HCT116 (cell line): ENCODE measurements around the gene FGF1. TPM values are rescaled to one million over a fixed set of nuclear protein-coding genes. Genes with fewer than 3 reads are reported as not detected.

ENCODE experiments used
- ATAC-seq: fragments of 200-7000 bp; cut with Tn5 transposase; 2 replicates; pipeline ENCODE4 v1.9.1; 2020; ENCODE audit warnings: mild to moderate bottlenecking, moderate library complexity
- BruUV-seq: library from RNA; stranded (reverse); fragments of 400-500 nt; replicated peaks from 2 replicates; lab custom pipeline; 2021; lab: Mats Ljungman, UMichigan
- CTCF ChIA-PET: fragments of 300-600 bp; sonication (Branson Sonifier 250); formaldehyde crosslinking; loops from one replicate; lab custom pipeline; 2021; ENCODE audit warnings: antibody characterized with exemption; lab: Charles Lee
- POLR2A ChIA-PET: fragments of 300-600, 350-600 bp; sonication (Branson Sonifier 250); formaldehyde crosslinking; loops from one replicate; lab custom pipeline; 2021; ENCODE audit warnings: antibody characterized with exemption; lab: Charles Lee
- RAD21 ChIA-PET, 2 experiments: fragments of 300-600 bp; sonication (Branson Sonifier 250); formaldehyde crosslinking; loops; one replicate each; lab custom pipeline; 2023; ENCODE audit warnings: low total read pairs in 2 of 2; ENCODE audit not compliant: uncharacterized antibody in 2 of 2, unreplicated experiment in 2 of 2, low non-redundant PET in 1 of 2; lab: Charles Lee
- DNase-seq: peaks from one replicate; pipeline ENCODE4 v3.0.0-alpha.2; 2010; ENCODE audit warnings: low read depth, low spot score
- H2AFZ ChIP-seq: fragments of 200-600 bp; shearing (Covaris generic), sonication (generic); 2 replicates; pipeline ENCODE4 v1.6.1; 2017; ENCODE audit warnings: low read depth, mixed run types, mixed read lengths, antibody characterized with exemption, low read length; ENCODE audit not compliant: poor library complexity, severe bottlenecking
- H3K27ac ChIP-seq: 2 replicates; pipeline ENCODE4 v1.5.1; 2012; ENCODE audit warnings: low read depth, low read length
- H3K27me3 ChIP-seq: fragments of 200-600 bp; sonication (generic); 2 replicates; pipeline ENCODE4 v1.6.1; 2016; ENCODE audit warnings: mixed run types, low read length, mixed read lengths; ENCODE audit not compliant: insufficient read depth
- H3K36me3 ChIP-seq, 2 experiments: fragments of 200-500 bp in 1 of 2; fragments of 200-600 bp in 1 of 2; sonication (Bioruptor generic) in 1 of 2; sonication (generic) in 1 of 2; 2 replicates each; pipeline versions ENCODE4 v1.5.1 to v1.6.1; 2014 to 2016; ENCODE audit warnings: low read length in 2 of 2, inconsistent platforms in 1 of 2, mixed read lengths in 1 of 2, mixed run types in 1 of 2; ENCODE audit not compliant: insufficient read depth in 2 of 2, control insufficient read depth in 1 of 2
- H3K4me1 ChIP-seq, 2 experiments: fragments of 200-600 bp in 1 of 2; sonication (generic) in 1 of 2; 2 replicates each; pipeline versions ENCODE4 v1.5.1 to v1.6.1; 2012 to 2017; ENCODE audit warnings: low read length in 2 of 2, inconsistent platforms in 1 of 2, mild to moderate bottlenecking in 1 of 2, mixed read lengths in 1 of 2, mixed run types in 1 of 2, moderate library complexity in 1 of 2; ENCODE audit not compliant: insufficient read depth in 2 of 2, control insufficient read depth in 1 of 2
- H3K4me2 ChIP-seq: fragments of 200-600 bp; sonication (generic); 2 replicates; pipeline ENCODE4 v1.6.1; 2017; ENCODE audit warnings: mixed run types, low read length, mixed read lengths
- H3K4me3 ChIP-seq, 2 experiments: fragments of 200-600 bp in 1 of 2; sonication (generic) in 1 of 2; replicated peaks in 1 of 2; 2 replicates each; pipeline ENCODE4 v1.5.1; 2011 to 2016; ENCODE audit warnings: low read length in 2 of 2, control low read depth in 1 of 2, low read depth in 1 of 2, mild to moderate bottlenecking in 1 of 2, mixed read lengths in 1 of 2, mixed run types in 1 of 2
- H3K79me2 ChIP-seq: fragments of 200-600 bp; sonication (generic); 2 replicates; pipeline ENCODE4 v1.6.1; 2017; ENCODE audit warnings: mild to moderate bottlenecking, mixed run types, low read length, moderate library complexity, mixed read lengths; ENCODE audit not compliant: insufficient read depth
- H3K9ac ChIP-seq: fragments of 200-600 bp; sonication (generic); 2 replicates; pipeline ENCODE4 v1.6.1; 2016; ENCODE audit warnings: low read length, mixed read lengths
- H3K9me2 ChIP-seq: fragments of 200-600 bp; sonication (generic), shearing (Covaris generic); 2 replicates; pipeline ENCODE4 v1.6.1; 2017; ENCODE audit warnings: mixed run types, mild to moderate bottlenecking, moderate library complexity; ENCODE audit not compliant: insufficient read depth
- H3K9me3 ChIP-seq, 2 experiments: fragments of 200-500 bp in 1 of 2; fragments of 200-600 bp in 1 of 2; sonication (Bioruptor generic) in 1 of 2; sonication (generic) in 1 of 2; 2 replicates each; pipeline ENCODE4 v1.6.1; 2014 to 2017; ENCODE audit warnings: low read length in 2 of 2, mixed read lengths in 2 of 2, inconsistent platforms in 1 of 2, low read depth in 1 of 2, mild to moderate bottlenecking in 1 of 2, mixed run types in 1 of 2, moderate library complexity in 1 of 2; ENCODE audit not compliant: control insufficient read depth in 1 of 2, insufficient read depth in 1 of 2
- H4K20me1 ChIP-seq: fragments of 200-600 bp; sonication (generic), shearing (Covaris generic); 2 replicates; pipeline ENCODE4 v1.6.1; 2017; ENCODE audit warnings: mixed run types, mild to moderate bottlenecking, moderate library complexity; ENCODE audit not compliant: insufficient read depth
- ATF3 ChIP-seq: IDR thresholded peaks from 2 replicates; pipeline ENCODE4 v1.6.1; 2012
- CBX3 ChIP-seq: IDR thresholded peaks from 2 replicates; pipeline ENCODE4 v1.6.1; 2012; ENCODE audit warnings: low read depth
- CTCF ChIP-seq, 3 experiments: fragments of 200-600 bp in 1 of 3; sonication (generic) in 1 of 3; IDR thresholded peaks in 2 of 3; conservative IDR thresholded peaks in 1 of 3; 2 replicates each; pipeline ENCODE4 v1.5.1; 2012 to 2017; ENCODE audit warnings: low read depth in 2 of 3, low read length in 2 of 3, antibody characterized with exemption in 1 of 3, borderline replicate concordance in 1 of 3, control low read depth in 1 of 3, mild to moderate bottlenecking in 1 of 3, mixed read lengths in 1 of 3, mixed run types in 1 of 3, moderate library complexity in 1 of 3; ENCODE audit not compliant: insufficient read depth in 1 of 3
- EZH2phosphoT487 ChIP-seq: fragments of 200-600 bp; IDR thresholded peaks from 2 replicates; pipeline ENCODE4 v1.6.1; 2018; ENCODE audit warnings: antibody characterized with exemption, borderline replicate concordance
- JUND ChIP-seq: IDR thresholded peaks from 2 replicates; pipeline ENCODE4 v1.6.1; 2012
- MAX ChIP-seq: IDR thresholded peaks from 2 replicates; pipeline ENCODE4 v1.6.1; 2012
- POLR2AphosphoS5 ChIP-seq: IDR thresholded peaks from 2 replicates; pipeline ENCODE4 v1.6.1; 2011; ENCODE audit warnings: mild to moderate bottlenecking, low read depth, low read length, moderate library complexity
- RAD21 ChIP-seq: IDR thresholded peaks from 2 replicates; pipeline ENCODE4 v1.6.1; 2012; ENCODE audit warnings: low read depth, mild to moderate bottlenecking
- SIN3A ChIP-seq: IDR thresholded peaks from 2 replicates; pipeline ENCODE4 v1.6.1; 2012; ENCODE audit warnings: low read depth
- SP1 ChIP-seq: IDR thresholded peaks from 2 replicates; pipeline ENCODE4 v1.6.1; 2012; ENCODE audit warnings: low read depth
- TCF7L2 ChIP-seq: IDR thresholded peaks from 2 replicates; pipeline ENCODE4 v1.7.0; 2011; ENCODE audit warnings: borderline replicate concordance, inconsistent platforms; ENCODE audit not compliant: insufficient read depth, insufficient read length; ENCODE audit errors: extremely low read depth
- YY1 ChIP-seq: IDR thresholded peaks from 2 replicates; pipeline ENCODE4 v1.6.1; 2011; ENCODE audit warnings: low read length, low read depth, moderate library complexity, mild to moderate bottlenecking; ENCODE audit not compliant: insufficient replicate concordance; ENCODE audit errors: extremely low read depth
- ZBTB33 ChIP-seq: IDR thresholded peaks from 2 replicates; pipeline ENCODE4 v1.6.1; 2011; ENCODE audit warnings: mild to moderate bottlenecking, low read length, moderate library complexity; ENCODE audit not compliant: insufficient replicate concordance; ENCODE audit errors: extremely low read depth
- ZFX ChIP-seq: fragments of 450-650 bp; IDR thresholded peaks from 2 replicates; pipeline ENCODE4 v1.6.1; 2017
- intact Hi-C: fragments of 100-400 bp; cut with micrococcal nuclease; formaldehyde crosslinking; loops from 2 replicates; pipeline ENCODE4 v1.10.0; 2022
- total RNA-seq: library from RNA; stranded (reverse); gene quantifications from one replicate; pipeline ENCODE4 v1.2.1, GENCODE V29; 2021; ENCODE audit not compliant: unreplicated experiment

The FGF1 gene
- total RNA-seq, 1 experiment from 2014 or later = not detected

GRCh38 chr5:142660731-142661130, 25.2 kb downstream of the FGF1 start:
- Histone ChIP-seq H3K9me3 (no peaks in the 10 kb centered on the region), H3K9me2 (no peaks in the 10 kb centered on the region), H3K27me3 (no peaks in the 10 kb centered on the region), H3K79me2 (no peaks in the 10 kb centered on the region)
- CTCF ChIA-PET = no interaction called here
- intact Hi-C loops = no loop called here
- TF ChIP-seq EZH2phosphoT487 (no peak), JUND (no peak), SP1 (no peak), TCF7L2 (no peak), MAX (no peak), YY1 (no peak), ZBTB33 (no peak), RAD21 (no peak), CBX3 (no peak), POLR2AphosphoS5 (no peak), ZFX (no peak), ATF3 (no peak), SIN3A (no peak), CTCF (IDR thresholded peaks at IDR 0.05 in 2 of 3, conservative IDR thresholded peaks at IDR 0.05 in 1 of 3; ENCODE audit: borderline replicate concordance in 1 of 3, insufficient read depth in 1 of 3, low read depth in 2 of 3, low read length in 2 of 3) (no peak)
- TF ChIP-seq, all 23 proteins: peak for 0
- no peak overlapping the region for H3K4me3 ChIP-seq
- H3K4me1 ChIP-seq = no peaks in the 10 kb centered on the region
- ATAC-seq (no peak), DNase-seq (no peak)
- RAD21 ChIA-PET = no interaction called here
- H3K36me3 ChIP-seq = no peaks in the 10 kb centered on the region
- H2AFZ ChIP-seq = no peak overlapping the region
- H3K27ac ChIP-seq = no peak overlapping the region
- no peak overlapping the region for H3K9ac ChIP-seq
- POLR2A ChIA-PET = no interaction called here
- H3K4me2 ChIP-seq = no peak overlapping the region
- H4K20me1 ChIP-seq = no peaks in the 10 kb centered on the region
- BruUV-seq = no TSS peak
